ENCODE measurements around the gene MREG. TPM values are rescaled to one million over a fixed set of nuclear protein-coding genes. Genes with fewer than 3 reads are reported as not detected.

Gene MREG
- total RNA-seq, 4 donors from 2014 or later = 31.7 to 41.0 (median 35.5) TPM

GRCh38 chr2:215981115-215981514 is 32.2 kb downstream of the MREG start:
- intact Hi-C loops (cut with DNase I; ENCODE audit: low total_unique reads) = no loop called here
- TF ChIP-seq, protein P1, sequence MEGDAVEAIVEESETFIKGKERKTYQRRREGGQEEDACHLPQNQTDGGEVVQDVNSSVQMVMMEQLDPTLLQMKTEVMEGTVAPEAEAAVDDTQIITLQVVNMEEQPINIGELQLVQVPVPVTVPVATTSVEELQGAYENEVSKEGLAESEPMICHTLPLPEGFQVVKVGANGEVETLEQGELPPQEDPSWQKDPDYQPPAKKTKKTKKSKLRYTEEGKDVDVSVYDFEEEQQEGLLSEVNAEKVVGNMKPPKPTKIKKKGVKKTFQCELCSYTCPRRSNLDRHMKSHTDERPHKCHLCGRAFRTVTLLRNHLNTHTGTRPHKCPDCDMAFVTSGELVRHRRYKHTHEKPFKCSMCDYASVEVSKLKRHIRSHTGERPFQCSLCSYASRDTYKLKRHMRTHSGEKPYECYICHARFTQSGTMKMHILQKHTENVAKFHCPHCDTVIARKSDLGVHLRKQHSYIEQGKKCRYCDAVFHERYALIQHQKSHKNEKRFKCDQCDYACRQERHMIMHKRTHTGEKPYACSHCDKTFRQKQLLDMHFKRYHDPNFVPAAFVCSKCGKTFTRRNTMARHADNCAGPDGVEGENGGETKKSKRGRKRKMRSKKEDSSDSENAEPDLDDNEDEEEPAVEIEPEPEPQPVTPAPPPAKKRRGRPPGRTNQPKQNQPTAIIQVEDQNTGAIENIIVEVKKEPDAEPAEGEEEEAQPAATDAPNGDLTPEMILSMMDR (IDR thresholded peaks at IDR 0.05) = no peak
- no peak for TF ChIP-seq POLR2A (IDR thresholded peaks at IDR 0.05)
- H3K4me3 ChIP-seq (ENCODE audit: low read depth, poor library complexity, severe bottlenecking) = no peak overlapping the region
- DNase-seq (ENCODE audit: low spot score in 2 of 2) = no peak
- WGBS, 2 donors = 87 to 92% methylated on average over 7 of the region's 7 CpGs

DNA sequence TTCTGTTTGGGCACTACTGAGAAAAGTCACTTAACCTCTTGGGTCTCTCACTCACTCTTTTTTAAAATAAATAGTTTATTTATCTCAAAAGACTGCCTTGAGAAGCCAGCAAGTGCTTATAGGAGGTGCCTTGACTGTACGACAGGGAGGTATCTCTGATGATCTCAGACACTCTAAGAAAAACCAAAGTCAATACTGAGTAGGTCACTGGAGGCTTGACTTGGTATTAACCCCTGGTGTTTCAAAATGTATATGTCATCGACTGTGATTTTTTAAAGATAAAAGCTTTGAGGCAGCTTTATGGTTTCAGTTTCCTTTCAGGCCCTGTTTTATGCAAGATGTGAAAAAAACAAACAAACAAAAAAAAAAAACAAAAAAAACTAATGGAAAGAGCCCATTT is 33.7 kb downstream of the MREG start:
- TF ChIP-seq POLR2A (IDR thresholded peaks at IDR 0.05) = no peak
- TF ChIP-seq, protein P1 (IDR thresholded peaks at IDR 0.05) = no peak
- 69 to 75% methylated on average over 2 of the region's 2 CpGs for WGBS, 2 donors
- intact Hi-C loops (cut with DNase I; ENCODE audit: low total_unique reads) = no loop called here

DNA sequence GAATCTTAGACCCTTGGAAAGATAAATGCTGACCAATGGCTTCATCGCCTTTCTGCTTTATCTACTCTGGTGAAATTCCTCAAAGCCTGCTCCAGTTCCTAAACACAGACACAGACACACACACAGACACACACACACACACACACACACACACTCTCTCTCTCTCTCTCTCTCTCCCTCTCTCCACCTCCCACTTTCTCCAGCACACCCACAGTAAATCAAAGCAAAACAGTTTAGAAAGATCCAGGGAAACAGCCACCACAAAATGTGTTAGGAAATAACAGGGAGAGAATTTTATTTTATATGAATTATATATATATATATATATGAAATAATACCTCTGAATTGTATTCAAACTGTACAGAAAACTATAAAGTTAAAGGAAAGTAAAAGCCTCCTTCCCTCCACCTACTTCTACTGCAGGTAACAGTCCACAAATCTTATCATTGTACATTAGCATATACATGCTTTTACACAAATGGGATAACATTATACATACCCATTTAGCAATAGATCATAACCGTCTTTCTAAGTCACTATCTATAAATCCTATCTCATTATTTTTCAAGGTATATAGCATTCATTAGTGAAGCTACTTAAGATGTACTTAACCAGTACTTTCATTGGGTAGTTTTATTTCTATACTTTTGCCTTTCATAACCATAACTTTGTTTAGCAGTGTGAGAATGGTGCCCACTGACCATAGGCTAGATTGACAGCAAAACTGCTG is 38.5 kb downstream of the MREG start:
- WGBS, 2 donors = 72 to 79% methylated on average over 2 of the region's 2 CpGs
- intact Hi-C loops (cut with DNase I; ENCODE audit: low total_unique reads) = no loop called here
- H3K4me3 ChIP-seq (ENCODE audit: low read depth, poor library complexity, severe bottlenecking) = no peak overlapping the region
- no peak for DNase-seq (ENCODE audit: low spot score in 2 of 2)
- TF ChIP-seq, protein P1 (IDR thresholded peaks at IDR 0.05) = no peak
- no peak for TF ChIP-seq POLR2A (IDR thresholded peaks at IDR 0.05)

More for the DNA sequence above, 33.7 kb downstream of the MREG start:
- DNase-seq (ENCODE audit: low spot score in 2 of 2) = no peak
- H3K4me3 ChIP-seq (ENCODE audit: low read depth, poor library complexity, severe bottlenecking) = no peak overlapping the region

DNA sequence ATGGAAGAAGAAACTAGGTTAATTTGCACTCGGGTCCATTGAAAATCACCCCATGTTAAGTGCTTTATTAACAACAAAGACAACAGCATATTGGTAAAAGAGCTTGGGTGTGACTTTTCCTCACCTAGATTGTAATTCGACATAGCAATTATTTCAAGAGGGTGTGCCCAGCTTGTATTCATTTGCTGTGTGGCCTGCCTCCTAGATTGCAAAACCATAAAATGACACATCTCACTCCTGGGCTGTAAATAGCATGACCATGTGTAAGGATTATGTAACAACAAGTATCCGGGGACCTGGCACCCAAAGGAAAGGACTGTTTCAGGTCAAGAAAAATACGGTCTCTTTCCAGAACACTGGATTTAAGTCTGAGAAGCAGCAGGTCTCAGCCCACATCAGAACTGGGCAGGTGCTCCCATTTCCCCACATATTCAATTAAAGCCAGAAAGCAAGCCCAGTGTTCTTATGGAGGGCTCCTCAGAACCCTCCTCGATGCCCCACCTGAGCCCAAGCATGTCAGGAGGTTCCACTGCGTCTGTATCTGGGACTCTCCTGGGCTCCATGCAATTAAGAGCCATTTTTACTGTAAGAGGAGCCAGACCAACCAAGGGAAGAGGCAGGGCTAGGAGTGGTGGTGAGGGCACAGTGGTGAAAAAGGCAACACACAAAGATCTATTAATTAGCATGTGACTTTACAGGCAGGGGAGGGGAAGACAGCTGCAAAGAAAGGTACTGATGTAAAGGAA is 39.2 kb downstream of the MREG start:
- 35 to 36% methylated on average over 6 of the region's 6 CpGs for WGBS, 2 donors
- peak in 1 of 2 donors; percentile 40 for DNase-seq (ENCODE audit: low spot score in 2 of 2)
- intact Hi-C loops (cut with DNase I; ENCODE audit: low total_unique reads) = no loop called here
- H3K4me3 ChIP-seq (ENCODE audit: low read depth, poor library complexity, severe bottlenecking) = no peak overlapping the region
- TF ChIP-seq POLR2A (IDR thresholded peaks at IDR 0.05) = no peak
- TF ChIP-seq, protein P1 (IDR thresholded peaks at IDR 0.05) = no peak

DNA sequence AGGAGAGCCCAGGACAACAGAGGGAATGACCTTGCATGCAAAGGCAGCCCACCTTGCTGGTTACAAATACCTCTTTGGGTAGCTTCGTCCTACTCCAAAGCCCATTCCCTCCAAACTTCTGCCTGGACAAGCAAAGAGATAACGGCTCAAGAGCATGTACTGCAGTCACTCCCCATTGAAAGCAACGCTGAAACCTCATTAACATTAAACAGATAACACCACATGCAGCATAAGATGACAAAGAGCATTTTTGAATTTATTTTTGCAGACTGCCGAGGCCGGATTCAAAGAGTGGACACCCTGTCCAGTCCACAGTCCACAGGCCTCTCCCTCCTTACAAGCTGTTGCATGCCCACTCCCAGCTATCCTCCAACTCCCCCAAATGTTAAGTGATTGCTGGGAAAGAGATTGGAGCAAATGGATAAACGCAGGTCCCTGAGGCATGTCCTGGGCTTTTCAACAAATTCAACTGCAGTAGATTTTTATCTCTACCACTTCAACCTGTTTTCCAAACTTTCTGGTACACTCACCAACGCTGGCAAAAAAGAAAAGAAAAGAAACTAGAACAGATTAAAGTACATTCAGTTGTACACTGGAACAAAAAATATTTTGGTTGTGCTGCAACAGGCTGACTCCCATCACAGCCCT is 40.1 kb downstream of the MREG start:
- H3K4me3 ChIP-seq (ENCODE audit: low read depth, poor library complexity, severe bottlenecking) = no peak overlapping the region
- WGBS, 2 donors = 51 to 52% methylated on average over 7 of the region's 7 CpGs
- intact Hi-C loops (cut with DNase I; ENCODE audit: low total_unique reads) = no loop called here
- DNase-seq (ENCODE audit: low spot score in 2 of 2) = no peak
- TF ChIP-seq POLR2A (IDR thresholded peaks at IDR 0.05) = no peak
- TF ChIP-seq, protein P1 (IDR thresholded peaks at IDR 0.05) = no peak

Measured in lower leg skin (tissue), 4 donors.